Measurements from ENCODE around the gene CTSG. TPM values are rescaled to one million over a fixed set of nuclear protein-coding genes. Genes with fewer than 3 reads are reported as not detected.
"Not testable (repeated sequence)": the region's sequence is repeated elsewhere in the genome, so short reads cannot be mapped to it uniquely, and the experiment has no call there.

The CTSG gene
- total RNA-seq, 2 experiments from 2014 or later: not detected

DNA sequence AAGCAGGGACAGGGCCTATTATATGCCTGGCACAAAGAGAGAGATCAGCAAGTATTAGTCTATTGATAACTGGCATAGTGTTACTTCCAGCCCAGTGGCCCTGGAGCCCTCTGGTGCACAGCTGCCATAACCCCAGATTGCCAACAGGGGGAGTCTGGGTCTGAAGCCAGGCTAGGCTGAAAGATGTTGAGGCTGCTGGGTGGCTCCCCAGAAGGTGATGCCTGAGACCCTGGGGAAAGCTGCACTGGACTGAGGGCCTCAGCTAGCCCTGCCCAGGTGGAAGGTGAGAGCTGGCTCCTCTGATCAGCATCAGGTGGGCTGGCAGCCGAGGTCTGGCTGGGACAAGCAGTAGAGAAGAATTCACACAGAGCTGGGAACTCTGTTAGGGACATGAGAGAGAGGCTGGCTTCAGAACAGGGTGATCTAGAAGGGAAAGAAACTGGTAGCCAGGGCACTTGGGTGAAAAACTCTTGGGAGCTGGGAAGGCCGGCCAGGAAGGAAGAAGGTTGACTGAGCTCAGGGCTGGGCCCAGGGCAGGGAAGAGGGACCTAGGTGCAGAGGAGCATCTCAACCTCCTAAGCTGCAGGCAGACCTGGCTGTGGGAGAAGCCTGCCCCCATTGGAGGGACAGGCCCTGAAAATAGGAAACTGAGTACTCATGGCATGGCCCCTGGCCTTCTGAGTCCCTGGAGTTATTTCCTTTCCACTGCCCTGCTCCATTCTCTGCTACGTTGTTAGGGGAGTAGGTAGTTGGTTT lies 29.6 kb upstream of the CTSG start:
- TF ChIP-seq, protein P1, sequence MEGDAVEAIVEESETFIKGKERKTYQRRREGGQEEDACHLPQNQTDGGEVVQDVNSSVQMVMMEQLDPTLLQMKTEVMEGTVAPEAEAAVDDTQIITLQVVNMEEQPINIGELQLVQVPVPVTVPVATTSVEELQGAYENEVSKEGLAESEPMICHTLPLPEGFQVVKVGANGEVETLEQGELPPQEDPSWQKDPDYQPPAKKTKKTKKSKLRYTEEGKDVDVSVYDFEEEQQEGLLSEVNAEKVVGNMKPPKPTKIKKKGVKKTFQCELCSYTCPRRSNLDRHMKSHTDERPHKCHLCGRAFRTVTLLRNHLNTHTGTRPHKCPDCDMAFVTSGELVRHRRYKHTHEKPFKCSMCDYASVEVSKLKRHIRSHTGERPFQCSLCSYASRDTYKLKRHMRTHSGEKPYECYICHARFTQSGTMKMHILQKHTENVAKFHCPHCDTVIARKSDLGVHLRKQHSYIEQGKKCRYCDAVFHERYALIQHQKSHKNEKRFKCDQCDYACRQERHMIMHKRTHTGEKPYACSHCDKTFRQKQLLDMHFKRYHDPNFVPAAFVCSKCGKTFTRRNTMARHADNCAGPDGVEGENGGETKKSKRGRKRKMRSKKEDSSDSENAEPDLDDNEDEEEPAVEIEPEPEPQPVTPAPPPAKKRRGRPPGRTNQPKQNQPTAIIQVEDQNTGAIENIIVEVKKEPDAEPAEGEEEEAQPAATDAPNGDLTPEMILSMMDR (IDR thresholded peaks at IDR 0.05): peak; percentile 98
- ChIA-PET POLR2A (interaction anchor here (0.6 to 0.9 kb wide), 2 partner anchors 9 to 69 kb away, joined by 3 read pairs; no protein-coding TSS in a partner anchor), CTCF (interaction anchor here (0.7 to 5.7 kb wide), 30 partner anchors 9 to 201 kb away, joined by 3 to 87 read pairs (median 4); partner anchors contain the start of gene GZMB)
- Mint-ChIP-seq H3K4me1 (ENCODE audit: low read depth) (peaks cover 55% of the 10 kb centered on the region), H3K9me3 (no peaks in the 10 kb centered on the region), H3K27ac (peak overlapping the region; percentile 87), H3K27me3 (no peaks in the 10 kb centered on the region), H3K4me3 (peak overlapping the region; percentile 72), H3K36me3 (ENCODE audit: low read depth) (peaks cover 19% of the 10 kb centered on the region)
- DNase-seq (peak; percentile 86), ATAC-seq (peak; percentile 85)
- intact Hi-C loops (cut with micrococcal nuclease): loop anchor here (2.0 kb wide), 1 partner anchor 73 kb away; no protein-coding TSS in a partner anchor

DNA sequence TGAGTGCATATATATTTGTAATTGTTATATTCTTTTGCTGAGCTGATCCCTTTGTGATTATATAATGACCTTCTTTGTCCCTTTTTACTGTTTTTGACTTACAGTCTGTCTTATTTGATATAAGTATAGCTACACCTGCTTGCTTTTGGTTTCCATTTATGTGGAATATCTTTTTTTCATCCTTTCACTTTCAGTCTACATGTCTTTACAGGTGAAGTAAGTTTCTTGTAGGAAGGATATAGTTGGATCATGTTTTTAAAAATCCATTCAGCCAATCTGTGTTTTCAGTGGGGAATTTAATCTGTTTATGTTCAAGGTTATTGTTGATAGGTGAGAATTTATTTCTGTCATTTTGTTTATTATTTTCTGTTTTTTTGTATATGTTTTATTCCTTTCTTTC lies 21.4 kb upstream of the CTSG start:
- Mint-ChIP-seq H3K27ac (no peak overlapping the region), H3K36me3 (ENCODE audit: low read depth) (peaks cover 2% of the 10 kb centered on the region), H3K4me1 (ENCODE audit: low read depth) (peaks cover 6% of the 10 kb centered on the region), H3K9me3 (peaks cover 31% of the 10 kb centered on the region), H3K27me3 (peaks cover 8% of the 10 kb centered on the region), H3K4me3 (no peak overlapping the region)
- ATAC-seq (no peak), DNase-seq (no peak)
- intact Hi-C loops (cut with micrococcal nuclease): no loop called here
- CTCF ChIA-PET: interaction anchor here (2.6 kb wide), 1 partner anchor 9 kb away, joined by 12 read pairs; no protein-coding TSS in a partner anchor
- POLR2A ChIA-PET: interaction anchor here (0.7 kb wide), 1 partner anchor 517 kb away, joined by 4 read pairs; no protein-coding TSS in a partner anchor
- TF ChIP-seq, protein P1 (IDR thresholded peaks at IDR 0.05): no peak

DNA sequence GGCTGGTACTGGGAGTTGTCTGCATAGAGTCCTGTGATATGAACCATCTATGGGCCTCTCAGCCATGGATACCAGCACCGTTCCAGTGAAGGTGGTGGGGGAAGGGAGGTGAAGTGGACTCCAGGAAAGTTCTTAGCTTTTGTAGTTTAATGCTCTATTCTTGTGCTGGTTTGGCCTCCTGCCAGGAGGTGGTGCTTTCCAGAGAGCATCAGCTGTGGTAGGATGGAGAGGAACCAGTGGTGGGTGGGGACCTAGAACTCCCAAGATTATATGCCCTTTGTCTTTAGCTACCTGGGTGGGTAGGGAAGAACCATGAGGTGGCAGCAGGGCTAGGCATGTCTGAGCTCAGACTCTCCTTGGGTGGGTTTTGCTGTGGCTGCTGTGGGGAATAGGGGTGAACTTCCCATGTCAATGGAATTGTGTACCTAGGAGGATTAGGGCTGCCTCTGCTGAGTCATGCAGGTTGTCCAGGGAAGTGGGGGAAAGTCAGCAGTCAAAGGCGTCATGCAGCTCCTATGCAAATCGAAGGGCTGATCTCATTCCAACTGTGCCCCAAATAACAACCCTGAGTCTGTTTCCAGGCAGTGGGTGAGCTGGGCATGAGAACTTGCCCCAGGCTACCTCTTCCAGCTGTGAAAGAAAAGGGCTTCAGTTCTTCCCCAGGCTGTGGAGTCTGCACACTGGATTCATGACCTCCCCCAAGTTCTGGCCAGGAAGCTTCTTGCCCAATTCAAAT lies 19.2 kb upstream of the CTSG start:
- Mint-ChIP-seq H3K36me3 (ENCODE audit: low read depth) (peaks cover 2% of the 10 kb centered on the region), H3K9me3 (peaks cover 31% of the 10 kb centered on the region), H3K27me3 (peaks cover 18% of the 10 kb centered on the region), H3K4me1 (ENCODE audit: low read depth) (peaks cover 6% of the 10 kb centered on the region), H3K4me3 (no peak overlapping the region), H3K27ac (no peak overlapping the region)
- CTCF ChIA-PET: interaction anchor here (0.8 to 2.6 kb wide), 2 partner anchors 11 to 84 kb away, joined by 3 to 12 read pairs; no protein-coding TSS in a partner anchor
- TF ChIP-seq, protein P1 (IDR thresholded peaks at IDR 0.05): no peak
- intact Hi-C loops (cut with micrococcal nuclease): no loop called here
- ATAC-seq (no peak), DNase-seq (no peak)
- POLR2A ChIA-PET: interaction anchor here (1.1 to 1.3 kb wide), 2 partner anchors 21 to 39 kb away, joined by 3 read pairs; no protein-coding TSS in a partner anchor

DNA sequence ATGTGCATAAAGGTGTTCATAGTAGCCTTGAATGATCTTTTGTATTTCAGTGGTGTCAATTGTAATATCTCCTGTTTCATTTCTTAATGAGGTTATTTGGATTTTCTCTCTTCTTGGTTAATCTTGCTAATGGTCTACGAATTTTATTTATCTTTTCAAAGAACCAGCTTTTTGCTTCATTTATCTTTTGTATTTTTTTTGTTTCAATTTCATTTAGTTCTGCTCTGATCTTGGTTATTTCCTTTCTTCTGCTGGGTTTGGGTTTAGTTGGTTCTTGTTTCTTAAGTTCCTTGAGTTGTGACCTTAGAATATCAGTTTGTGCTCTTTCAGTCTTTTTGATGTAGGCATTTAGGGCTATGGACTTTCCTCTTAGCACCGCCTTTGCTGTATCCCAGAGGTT lies 15.0 kb upstream of the CTSG start:
- POLR2A ChIA-PET, H3K4me3 Mint-ChIP-seq: not testable (repeated sequence)

DNA sequence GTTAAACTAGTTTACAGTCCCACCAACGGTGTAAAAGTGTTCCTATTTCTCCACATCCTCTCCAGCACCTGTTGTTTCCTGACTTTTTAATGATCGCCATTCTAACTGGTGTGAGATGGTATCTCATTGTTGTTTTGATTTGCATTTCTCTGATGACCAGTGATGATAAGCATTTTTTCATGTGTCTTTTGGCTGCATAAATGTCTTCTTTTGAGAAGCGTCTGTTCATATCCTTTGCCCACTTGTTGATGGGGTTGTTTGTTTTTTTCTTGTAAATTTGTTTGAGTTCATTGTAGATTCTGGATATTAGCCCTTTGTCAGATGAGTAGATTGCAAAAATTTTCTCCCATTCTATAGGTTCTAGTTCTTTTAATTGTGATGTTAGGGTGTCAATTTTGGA lies 8.4 kb upstream of the CTSG start:
- POLR2A ChIA-PET; H3K27me3 Mint-ChIP-seq; CTCF ChIA-PET; H3K36me3 Mint-ChIP-seq (ENCODE audit: low read depth); H3K4me1 Mint-ChIP-seq (ENCODE audit: low read depth); H3K27ac Mint-ChIP-seq; intact Hi-C loops (cut with micrococcal nuclease); DNase-seq; ATAC-seq; H3K4me3 Mint-ChIP-seq: not testable (repeated sequence)
- H3K9me3 Mint-ChIP-seq: peaks cover 21% of the 10 kb centered on the region

More for the DNA sequence above, 15.0 kb upstream of the CTSG start:
- DNase-seq; H3K4me1 Mint-ChIP-seq (ENCODE audit: low read depth); H3K27ac Mint-ChIP-seq; ATAC-seq; intact Hi-C loops (cut with micrococcal nuclease); H3K36me3 Mint-ChIP-seq (ENCODE audit: low read depth): not testable (repeated sequence)
- H3K27me3 Mint-ChIP-seq: peaks cover 25% of the 10 kb centered on the region
- peaks cover 22% of the 10 kb centered on the region for H3K9me3 Mint-ChIP-seq
- CTCF ChIA-PET: interaction anchor here (0.6 kb wide), 1 partner anchor 130 kb away, joined by 3 read pairs; no protein-coding TSS in a partner anchor
